Osteocyte (in vitro differentiated cells): ENCODE data around the gene EPHA10. TPM values are rescaled to one million over a fixed set of nuclear protein-coding genes. Genes with fewer than 3 reads are reported as not detected.
A peak's percentile ranks its signal among the peaks of the same experiment; 100 is the strongest.
"Not testable (repeated sequence)": the region's sequence is repeated elsewhere in the genome, so short reads cannot be mapped to it uniquely, and the experiment has no call there.

Source experiments
- DNase-seq: peaks from one replicate; pipeline ENCODE4 v3.0.0; 2021; ENCODE audit warnings: mixed read lengths; ENCODE audit not compliant: unreplicated experiment; ENCODE audit errors: extremely low spot score
- H3K27ac Mint-ChIP-seq: one replicate; pipeline ENCODE4 v1.8.0; 2021; ENCODE audit warnings: mild to moderate bottlenecking, mixed read lengths; ENCODE audit not compliant: unreplicated experiment
- H3K27me3 Mint-ChIP-seq: one replicate; pipeline ENCODE4 v1.8.0; 2021; ENCODE audit warnings: mixed read lengths; ENCODE audit not compliant: unreplicated experiment
- H3K36me3 Mint-ChIP-seq: one replicate; pipeline ENCODE4 v1.8.0; 2021; ENCODE audit warnings: mixed read lengths; ENCODE audit not compliant: unreplicated experiment
- H3K4me1 Mint-ChIP-seq: one replicate; pipeline ENCODE4 v1.8.0; 2021; ENCODE audit warnings: mixed read lengths; ENCODE audit not compliant: unreplicated experiment
- H3K4me3 Mint-ChIP-seq: one replicate; pipeline ENCODE4 v1.8.0; 2021; ENCODE audit warnings: mild to moderate bottlenecking, moderate library complexity, mixed read lengths; ENCODE audit not compliant: unreplicated experiment
- H3K9me3 Mint-ChIP-seq: one replicate; pipeline ENCODE4 v1.8.0; 2021; ENCODE audit warnings: mixed read lengths; ENCODE audit not compliant: unreplicated experiment
- CTCF ChIP-seq: fragments of 200-600 bp; sonication (generic); IDR thresholded peaks from 2 replicates; pipeline ENCODE4 v1.5.0; 2021; ENCODE audit warnings: antibody characterized with exemption, mild to moderate bottlenecking, moderate library complexity
- total RNA-seq: library from RNA; stranded (reverse); gene quantifications from 2 replicates; pipeline ENCODE4 v1.2.1, GENCODE V29; 2021

EPHA10 gene
- total RNA-seq, 1 donor from 2014 or later: not detected

- TF ChIP-seq CTCF: peak; percentile 76
- peak within 1 kb of the TSS; percentile 93 for H3K4me3 Mint-ChIP-seq
- H3K27me3 Mint-ChIP-seq: no peaks in the 10 kb centered on the region
- no peaks in the 10 kb centered on the region for H3K9me3 Mint-ChIP-seq
- H3K27ac Mint-ChIP-seq: peak within 1 kb of the TSS; percentile 96
- H3K36me3 Mint-ChIP-seq: peaks cover 6% of the 10 kb centered on the region
- DNase-seq: peak; percentile 99
- peaks cover 31% of the 10 kb centered on the region for H3K4me1 Mint-ChIP-seq
Observed at GRCh38 chr1:37692078-37692833, 72.7 kb downstream of the EPHA10 start, which contains the start of gene CDCA8. TSS of gene CDCA8 (plus strand) at chr1:37692516. CDS start at chr1:37692691, 175 bp downstream.

GRCh38 chr1:37691497-37692077, 73.3 kb downstream of the EPHA10 start:
- Mint-ChIP-seq H3K27ac (peak overlapping the region; percentile 96), H3K36me3 (peaks cover 6% of the 10 kb centered on the region), H3K27me3 (no peaks in the 10 kb centered on the region), H3K4me3 (peak overlapping the region; percentile 93), H3K9me3 (no peaks in the 10 kb centered on the region), H3K4me1 (peaks cover 31% of the 10 kb centered on the region)
- DNase-seq: no peak
- no peak for TF ChIP-seq CTCF

- Mint-ChIP-seq H3K4me3 (peak overlapping the region; percentile 93), H3K9me3 (no peaks in the 10 kb centered on the region), H3K36me3 (peaks cover 18% of the 10 kb centered on the region), H3K27me3 (no peaks in the 10 kb centered on the region), H3K4me1 (peaks cover 29% of the 10 kb centered on the region), H3K27ac (peak overlapping the region; percentile 92)
- TF ChIP-seq CTCF: no peak
- no peak for DNase-seq
Observed at GRCh38 chr1:37688926-37689325, 76.0 kb downstream of the EPHA10 start.

GRCh38 chr1:37687764-37688163, 77.2 kb downstream of the EPHA10 start:
- not testable (repeated sequence) for H3K9me3 Mint-ChIP-seq, H3K27me3 Mint-ChIP-seq, H3K4me3 Mint-ChIP-seq, DNase-seq
- H3K4me1 Mint-ChIP-seq: peaks cover 29% of the 10 kb centered on the region
- H3K36me3 Mint-ChIP-seq: peaks cover 22% of the 10 kb centered on the region
- peak overlapping the region; percentile 10 for H3K27ac Mint-ChIP-seq

GRCh38 chr1:37685722-37686121, 79.2 kb downstream of the EPHA10 start:
- no peak for TF ChIP-seq CTCF
- DNase-seq: no peak
- Mint-ChIP-seq H3K27me3 (no peaks in the 10 kb centered on the region), H3K4me1 (peaks cover 19% of the 10 kb centered on the region), H3K36me3 (peaks cover 33% of the 10 kb centered on the region), H3K9me3 (no peaks in the 10 kb centered on the region), H3K27ac (no peak overlapping the region), H3K4me3 (no peak overlapping the region)

GRCh38 chr1:37684182-37684581, 80.7 kb downstream of the EPHA10 start:
- H3K4me3 Mint-ChIP-seq: not testable (repeated sequence)

More at GRCh38 chr1:37684182-37684581, 80.7 kb downstream of the EPHA10 start:
- not testable (repeated sequence) for DNase-seq, H3K27ac Mint-ChIP-seq, H3K9me3 Mint-ChIP-seq, H3K27me3 Mint-ChIP-seq
- H3K4me1 Mint-ChIP-seq: peaks cover 11% of the 10 kb centered on the region
- peaks cover 38% of the 10 kb centered on the region for H3K36me3 Mint-ChIP-seq
